Measurements from ENCODE around the gene MOSPD3. TPM values are rescaled to one million over a fixed set of nuclear protein-coding genes. Genes with fewer than 3 reads are reported as not detected.

MOSPD3 gene
- total and polyA plus RNA-seq, 2 experiments from 2014 or later = 15.3 to 23.5 TPM

- Mint-ChIP-seq H3K36me3 (ENCODE audit: low read depth) (no peaks in the 10 kb centered on the region; the same call in 2 of the 3 replicates), H3K4me1 (peaks cover 5% of the 10 kb centered on the region; the same call in 2 of the 3 replicates), H3K9me3 (no peaks in the 10 kb centered on the region; the same call in 2 of the 3 replicates), H3K4me3 (no peak overlapping the region), H3K27me3 (ENCODE audit: insufficient read depth, low read depth, poor library complexity) (peaks cover 25% of the 10 kb centered on the region), H3K27ac (no peak overlapping the region)
- H3K4me2 ChIP-seq = no peak overlapping the region
- ATAC-seq (no peak), DNase-seq (ENCODE audit: low spot score) (no peak)
- no peak overlapping the region for H3K27ac ChIP-seq (ENCODE audit: low read depth)
- no peak overlapping the region for H3K4me3 ChIP-seq
- H3K27me3 ChIP-seq (ENCODE audit: insufficient read depth) = peaks cover 4% of the 10 kb centered on the region; the same call in 1 of the 2 replicates
- TF ChIP-seq CTCF (conservative IDR thresholded peaks at IDR 0.05; ENCODE audit: low read depth in 2 of 2) = no peak
- no peak for TF ChIP-seq REST (IDR thresholded peaks at IDR 0.05; ENCODE audit: unreplicated experiment)
- no peak for TF ChIP-seq NANOG (IDR thresholded peaks at IDR 0.05; ENCODE audit: borderline replicate concordance)
- no peak for TF ChIP-seq STAT1 (IDR thresholded peaks at IDR 0.05; ENCODE audit: unreplicated experiment)
- no peak overlapping the region for H2AFZ ChIP-seq
- no peaks in the 10 kb centered on the region for H4K20me1 ChIP-seq (replicated peaks; ENCODE audit: insufficient read depth)
- no peaks in the 10 kb centered on the region for H3K79me2 ChIP-seq (replicated peaks; ENCODE audit: insufficient read depth)
- H3K9me2 ChIP-seq (ENCODE audit: insufficient read depth) = no peaks in the 10 kb centered on the region
- 0 out of 2 replicates have a peak, but pooled peaks cover 2% of the 10 kb centered on the region for H3F3A ChIP-seq (replicated peaks; ENCODE audit: low read depth)
- H3K4me1 ChIP-seq (ENCODE audit: insufficient read depth) = peaks cover 15% of the 10 kb centered on the region
- no peaks in the 10 kb centered on the region for H3K36me3 ChIP-seq (ENCODE audit: insufficient read depth)
Measured at GRCh38 chr7:100623951-100624824, 11.8 kb downstream of the MOSPD3 start.

- H3K27ac ChIP-seq (ENCODE audit: low read depth) = no peak overlapping the region
- peaks cover 15% of the 10 kb centered on the region for H3K4me1 ChIP-seq (ENCODE audit: insufficient read depth)
- Mint-ChIP-seq H3K4me3 (peak overlapping the region; percentile 69), H3K9me3 (no peaks in the 10 kb centered on the region; the same call in 2 of the 3 replicates), H3K36me3 (ENCODE audit: low read depth) (no peaks in the 10 kb centered on the region; the same call in 2 of the 3 replicates), H3K27me3 (ENCODE audit: insufficient read depth, low read depth, poor library complexity) (peaks cover 28% of the 10 kb centered on the region), H3K27ac (no peak overlapping the region), H3K4me1 (peaks cover 5% of the 10 kb centered on the region; the same call in 2 of the 3 replicates)
- ATAC-seq (no peak), DNase-seq (ENCODE audit: low spot score) (no peak)
- H3K27me3 ChIP-seq (ENCODE audit: insufficient read depth) = peaks cover 4% of the 10 kb centered on the region; the same call in 1 of the 2 replicates
- H4K20me1 ChIP-seq (replicated peaks; ENCODE audit: insufficient read depth) = no peaks in the 10 kb centered on the region
- no peaks in the 10 kb centered on the region for H3K79me2 ChIP-seq (replicated peaks; ENCODE audit: insufficient read depth)
- H2AFZ ChIP-seq = peak overlapping the region; percentile 90; the same call in 1 of the 2 replicates
- peak overlapping the region; percentile 74 for H3K4me3 ChIP-seq
- 0 out of 2 replicates have a peak, but pooled peaks cover 2% of the 10 kb centered on the region for H3F3A ChIP-seq (replicated peaks; ENCODE audit: low read depth)
- no peaks in the 10 kb centered on the region for H3K9me2 ChIP-seq (ENCODE audit: insufficient read depth)
- TF ChIP-seq NANOG (IDR thresholded peaks at IDR 0.05; ENCODE audit: borderline replicate concordance) (no peak), REST (IDR thresholded peaks at IDR 0.05; ENCODE audit: unreplicated experiment) (no peak), STAT1 (IDR thresholded peaks at IDR 0.05; ENCODE audit: unreplicated experiment) (no peak), JUNB (IDR thresholded peaks at IDR 0.05; ENCODE audit: unreplicated experiment) (no peak), ZNF114 (CRISPR knock-in tag; IDR thresholded peaks at IDR 0.05) (no peak), EZH2 (IDR thresholded peaks at IDR 0.05; ENCODE audit: low read depth, unreplicated experiment) (no peak), POLR2AphosphoS5 (IDR thresholded peaks at IDR 0.05; ENCODE audit: low read depth) (no peak), EZH2phosphoT487 (IDR thresholded peaks at IDR 0.05; ENCODE audit: unreplicated experiment) (no peak)
- H3K36me3 ChIP-seq (ENCODE audit: insufficient read depth) = no peaks in the 10 kb centered on the region
- H3K4me2 ChIP-seq = peak overlapping the region; percentile 96
Measured at GRCh38 chr7:100626055-100626454, 13.7 kb downstream of the MOSPD3 start.

Data from GM23338 (cell line).